ES-I3 (cell line): ENCODE results near the gene SHE.
"Not testable (repeated sequence)": the region's sequence is repeated elsewhere in the genome, so short reads cannot be mapped to it uniquely, and the experiment has no call there.

Experiments
- H3K36me3 ChIP-seq: 2 replicates; pipeline ENCODE4 v1.6.1; 2013; ENCODE audit warnings: mild to moderate bottlenecking, low read length, control low read depth, moderate library complexity; ENCODE audit not compliant: insufficient read depth
- H3K4me1 ChIP-seq: 2 replicates; pipeline ENCODE4 v1.6.1; 2013; ENCODE audit warnings: mild to moderate bottlenecking, control low read depth, low read length; ENCODE audit not compliant: insufficient read depth
- H3K9ac ChIP-seq: 2 replicates; pipeline ENCODE4 v1.6.1; 2013; ENCODE audit warnings: low read depth, mild to moderate bottlenecking, low read length, moderate library complexity
- H3K9me3 ChIP-seq: 2 replicates; pipeline ENCODE4 v1.6.1; 2013; ENCODE audit warnings: mild to moderate bottlenecking, low read length, moderate library complexity; ENCODE audit not compliant: control insufficient read depth, insufficient read depth

SHE gene

GRCh38 chr1:154496383-154496782 is 5.8 kb downstream of the SHE start:
- H3K9ac ChIP-seq, result no peak overlapping the region
- H3K4me1 ChIP-seq, result peaks cover 10% of the 10 kb centered on the region
- no peaks in the 10 kb centered on the region for H3K36me3 ChIP-seq
- H3K9me3 ChIP-seq, result no peaks in the 10 kb centered on the region

- no peak overlapping the region for H3K9ac ChIP-seq
- H3K4me1 ChIP-seq, result peaks cover 10% of the 10 kb centered on the region
- no peaks in the 10 kb centered on the region for H3K9me3 ChIP-seq
- no peaks in the 10 kb centered on the region for H3K36me3 ChIP-seq
These were observed 6.5 kb downstream of the SHE start for GRCh38 chr1:154495496-154496273.

GRCh38 chr1:154493276-154493675 is 8.9 kb downstream of the SHE start:
- Histone ChIP-seq H3K9me3 (no peaks in the 10 kb centered on the region), H3K36me3 (no peaks in the 10 kb centered on the region), H3K4me1 (peaks cover 10% of the 10 kb centered on the region), H3K9ac (no peak overlapping the region)

- Histone ChIP-seq H3K9ac (no peak overlapping the region), H3K4me1 (peaks cover 10% of the 10 kb centered on the region), H3K36me3 (no peaks in the 10 kb centered on the region), H3K9me3 (no peaks in the 10 kb centered on the region)
These were observed 10.1 kb downstream of the SHE start for GRCh38 chr1:154492115-154492514.

GRCh38 chr1:154490317-154490716 is 11.9 kb downstream of the SHE start:
- Histone ChIP-seq H3K9me3 (no peaks in the 10 kb centered on the region), H3K4me1 (peaks cover 10% of the 10 kb centered on the region), H3K9ac (no peak overlapping the region), H3K36me3 (no peaks in the 10 kb centered on the region)

GRCh38 chr1:154489695-154490274 is 12.4 kb downstream of the SHE start:
- Histone ChIP-seq H3K4me1 (peaks cover 10% of the 10 kb centered on the region), H3K9me3 (no peaks in the 10 kb centered on the region), H3K36me3 (no peaks in the 10 kb centered on the region), H3K9ac (no peak overlapping the region)

GRCh38 chr1:154488922-154489321 is 13.3 kb downstream of the SHE start:
- Histone ChIP-seq H3K9ac (no peak overlapping the region), H3K9me3 (no peaks in the 10 kb centered on the region), H3K4me1 (peaks cover 10% of the 10 kb centered on the region), H3K36me3 (no peaks in the 10 kb centered on the region)

- not testable (repeated sequence) for H3K9me3 ChIP-seq, H3K4me1 ChIP-seq, H3K36me3 ChIP-seq, H3K9ac ChIP-seq
These were observed 15.5 kb downstream of the SHE start for GRCh38 chr1:154486756-154487155.

GRCh38 chr1:154485910-154486496 is 16.2 kb downstream of the SHE start:
- Histone ChIP-seq H3K4me1 (no peaks in the 10 kb centered on the region; the same call in 1 of the 2 replicates), H3K9me3 (no peaks in the 10 kb centered on the region), H3K36me3 (no peaks in the 10 kb centered on the region), H3K9ac (no peak overlapping the region)

- Histone ChIP-seq H3K4me1 (no peaks in the 10 kb centered on the region; the same call in 1 of the 2 replicates), H3K36me3 (no peaks in the 10 kb centered on the region), H3K9ac (no peak overlapping the region), H3K9me3 (no peaks in the 10 kb centered on the region)
These were observed 17.1 kb downstream of the SHE start for GRCh38 chr1:154485106-154485505.

GRCh38 chr1:154483941-154484803 is 18.0 kb downstream of the SHE start:
- Histone ChIP-seq H3K9me3 (no peaks in the 10 kb centered on the region), H3K36me3 (no peaks in the 10 kb centered on the region), H3K4me1 (no peaks in the 10 kb centered on the region; the same call in 1 of the 2 replicates), H3K9ac (no peak overlapping the region)

- H3K9me3 ChIP-seq, result no peaks in the 10 kb centered on the region
- peaks cover 10% of the 10 kb centered on the region for H3K4me1 ChIP-seq
- H3K36me3 ChIP-seq, result no peaks in the 10 kb centered on the region
- H3K9ac ChIP-seq, result no peak overlapping the region
These were observed 21.2 kb downstream of the SHE start for GRCh38 chr1:154481053-154481452.

- Histone ChIP-seq H3K4me1 (peaks cover 10% of the 10 kb centered on the region; the same call in 1 of the 2 replicates), H3K36me3 (no peaks in the 10 kb centered on the region), H3K9me3 (no peaks in the 10 kb centered on the region), H3K9ac (no peak overlapping the region)
These were observed 22.3 kb downstream of the SHE start for GRCh38 chr1:154479764-154480421.

GRCh38 chr1:154478639-154479038 is 23.6 kb downstream of the SHE start:
- Histone ChIP-seq H3K4me1 (peaks cover 10% of the 10 kb centered on the region; the same call in 1 of the 2 replicates), H3K9ac (no peak overlapping the region), H3K9me3 (no peaks in the 10 kb centered on the region), H3K36me3 (no peaks in the 10 kb centered on the region)
